GM23248 (cell line): ENCODE results near the gene ZNF74. TPM values are rescaled to one million over a fixed set of nuclear protein-coding genes. Genes with fewer than 3 reads are reported as not detected.

Experiments used
- DNase-seq: peaks from one replicate; pipeline ENCODE4 v3.0.0-alpha.2; 2015
- H2AFZ ChIP-seq: fragments of 200-600 bp; sonication (generic); 2 replicates; pipeline ENCODE4 v1.6.1; 2016; ENCODE audit warnings: antibody characterized with exemption
- H3F3A ChIP-seq: fragments of 200-600 bp; sonication (generic); 2 replicates; pipeline ENCODE4 v1.6.1; 2016; ENCODE audit warnings: mild to moderate bottlenecking, antibody characterized with exemption, mixed run types; ENCODE audit not compliant: insufficient read depth
- H3K27ac ChIP-seq: fragments of 200-600 bp; sonication (generic); 2 replicates; pipeline ENCODE4 v1.5.1; 2016; ENCODE audit warnings: mild to moderate bottlenecking
- H3K27me3 ChIP-seq: fragments of 200-600 bp; sonication (generic); replicated peaks from 2 replicates; pipeline ENCODE4 v1.6.1; 2016; ENCODE audit warnings: mild to moderate bottlenecking; ENCODE audit not compliant: insufficient read depth
- H3K36me3 ChIP-seq: fragments of 200-600 bp; sonication (generic); 2 replicates; pipeline ENCODE4 v1.6.1; 2016; ENCODE audit warnings: low read depth, mild to moderate bottlenecking
- H3K4me1 ChIP-seq: fragments of 200-600 bp; sonication (generic); 2 replicates; pipeline ENCODE4 v1.6.1; 2016; ENCODE audit warnings: mild to moderate bottlenecking; ENCODE audit not compliant: insufficient read depth
- H3K4me2 ChIP-seq: fragments of 200-600 bp; sonication (generic); one replicate; pipeline ENCODE4 v1.6.1; 2016; ENCODE audit warnings: mild to moderate bottlenecking; ENCODE audit not compliant: unreplicated experiment
- H3K4me3 ChIP-seq: fragments of 200-600 bp; sonication (generic); 2 replicates; pipeline ENCODE4 v1.5.1; 2016; ENCODE audit warnings: mild to moderate bottlenecking
- H3K79me2 ChIP-seq: fragments of 200-600 bp; sonication (generic); 2 replicates; pipeline ENCODE4 v1.6.1; 2016; ENCODE audit warnings: mild to moderate bottlenecking; ENCODE audit not compliant: insufficient read depth
- H3K9ac ChIP-seq: fragments of 200-600 bp; sonication (generic); 2 replicates; pipeline ENCODE4 v1.6.1; 2016; ENCODE audit warnings: mild to moderate bottlenecking
- H3K9me2 ChIP-seq: fragments of 200-600 bp; sonication (generic); 2 replicates; pipeline ENCODE4 v1.6.1; 2016; ENCODE audit warnings: mixed run types, mild to moderate bottlenecking, moderate library complexity; ENCODE audit not compliant: insufficient read depth
- H3K9me3 ChIP-seq: fragments of 200-600 bp; sonication (generic); one replicate; pipeline ENCODE4 v1.6.1; 2017; ENCODE audit warnings: low read depth
- H4K20me1 ChIP-seq: fragments of 200-600 bp; sonication (generic); 2 replicates; pipeline ENCODE4 v1.6.0; 2016; ENCODE audit not compliant: insufficient read depth
- EZH2 ChIP-seq: fragments of 200-600 bp; sonication (generic); IDR thresholded peaks from 2 replicates; pipeline ENCODE4 v1.6.1; 2018; ENCODE audit warnings: antibody characterized with exemption, mild to moderate bottlenecking; ENCODE audit not compliant: insufficient read depth, poor library complexity, severe bottlenecking
- EZH2phosphoT487 ChIP-seq: fragments of 200-600 bp; sonication (generic); IDR thresholded peaks from 2 replicates; pipeline ENCODE4 v1.6.1; 2018; ENCODE audit warnings: antibody characterized with exemption, moderate library complexity, mild to moderate bottlenecking, low read depth; ENCODE audit not compliant: insufficient read depth
- WGBS, 2 experiments: methylation state at CpG; one replicate each; pipeline ENCODE4 v1.1.6; 2015 to 2017; ENCODE audit warnings: low lambda C conversion rate in 2 of 2, low coverage in 1 of 2; ENCODE audit errors: missing lambda C conversion rate in 2 of 2; 5-methylcytosine and 5-hydroxymethylcytosine counted together
- in situ Hi-C: fragments of 300-500 bp; cut with MboI; formaldehyde crosslinking; loops from 2 replicates; pipeline ENCODE4 v1.15.0; 2020
- polyA plus RNA-seq: library from polyadenylated mRNA; unstranded; fragments of >200 nt; fragmentation: Nextera tagmentation; extraction: Ambion mirVana; gene quantifications from 2 replicates; pipeline ENCODE4 v1.2.1, GENCODE V29; 2016
- small RNA-seq: library from RNA; depleted of rRNA; stranded (forward); fragments of <200 nt; gene quantifications from one replicate; pipeline ENCODE3, GENCODE V24; 2014; ENCODE audit warnings: low read depth, low replicate concordance
- total RNA-seq: library from RNA; depleted of rRNA; stranded (reverse); fragments of >200 nt; shearing (Covaris generic); gene quantifications from 2 replicates; pipeline ENCODE4 v1.2.3, GENCODE V29; 2014; rRNA removed

ZNF74 gene
- total and polyA plus RNA-seq, 2 experiments from 2014 or later = 3.7 to 11.5 TPM

GRCh38 chr22:20457506-20458240 is 63.7 kb downstream of the ZNF74 start:
- DNase-seq = no peak
- Histone ChIP-seq H3K4me3 (no peak overlapping the region), H3K36me3 (0 out of 2 replicates have a peak, but pooled peaks cover 3% of the 10 kb centered on the region), H3K4me2 (no peak overlapping the region), H3K79me2 (no peaks in the 10 kb centered on the region), H3K27ac (no peak overlapping the region), H2AFZ (no peak overlapping the region), H3K4me1 (0 out of 2 replicates have a peak, but pooled peaks cover 5% of the 10 kb centered on the region), H4K20me1 (no peaks in the 10 kb centered on the region), H3K9me2 (no peaks in the 10 kb centered on the region), H3K9me3 (no peaks in the 10 kb centered on the region), H3K27me3 (no peaks in the 10 kb centered on the region), H3F3A (no peaks in the 10 kb centered on the region), H3K9ac (no peak overlapping the region)
- in situ Hi-C loops = no loop called here
- TF ChIP-seq EZH2phosphoT487 (no peak), EZH2 (no peak)
- 89 to 92% methylated on average over 15 of the region's 15 CpGs for WGBS, 2 experiments

Small RNAs within 50 kb of the gene (small RNA-seq; reads per million reads assigned to genes)
- gene RNU6-225P = not detected

Other genes with a start within 250 kb of the ZNF74 start
- 0.76 and 1.8 TPM in 2 replicates for gene CCDC188, start 243.1 kb upstream of the ZNF74 start, total RNA-seq
- gene CCDC188, start 243.1 kb upstream of the ZNF74 start, polyA plus RNA-seq = 1.2 TPM in 2 replicates
- 1.4 TPM in 1 of 2 replicates, not detected in the other for gene RTN4R, start 125.8 kb upstream of the ZNF74 start, total RNA-seq
- 0.25 and 0.47 TPM in 2 replicates for gene RTN4R, start 125.8 kb upstream of the ZNF74 start, polyA plus RNA-seq
- 73.3 and 84.6 TPM in 2 replicates for gene DGCR6L, start 74.1 kb upstream of the ZNF74 start, total RNA-seq
- gene DGCR6L, start 74.1 kb upstream of the ZNF74 start, polyA plus RNA-seq = 111 and 114 TPM in 2 replicates
- 45.6 and 46.9 TPM in 2 replicates for gene SCARF2, start 43.7 kb downstream of the ZNF74 start, total RNA-seq
- gene SCARF2, start 43.7 kb downstream of the ZNF74 start, polyA plus RNA-seq = 7.9 and 10.2 TPM in 2 replicates
- 37.7 and 41.3 TPM in 2 replicates for gene KLHL22, start 101.6 kb downstream of the ZNF74 start, total RNA-seq
- gene KLHL22, start 101.6 kb downstream of the ZNF74 start, polyA plus RNA-seq = 19.0 and 20.0 TPM in 2 replicates
- gene MED15, start 113.5 kb downstream of the ZNF74 start, total RNA-seq = 40.0 and 40.2 TPM in 2 replicates
- 69.4 and 69.7 TPM in 2 replicates for gene MED15, start 113.5 kb downstream of the ZNF74 start, polyA plus RNA-seq